ENCODE results near the gene UBAP1L. TPM values are rescaled to one million over a fixed set of nuclear protein-coding genes. Genes with fewer than 3 reads are reported as not detected.

Gene UBAP1L
- polyA plus RNA-seq, 1 donor (not counting 4 experiments of a cell fraction or from before 2014, with no cell fraction given) = 0.55 TPM

DNA sequence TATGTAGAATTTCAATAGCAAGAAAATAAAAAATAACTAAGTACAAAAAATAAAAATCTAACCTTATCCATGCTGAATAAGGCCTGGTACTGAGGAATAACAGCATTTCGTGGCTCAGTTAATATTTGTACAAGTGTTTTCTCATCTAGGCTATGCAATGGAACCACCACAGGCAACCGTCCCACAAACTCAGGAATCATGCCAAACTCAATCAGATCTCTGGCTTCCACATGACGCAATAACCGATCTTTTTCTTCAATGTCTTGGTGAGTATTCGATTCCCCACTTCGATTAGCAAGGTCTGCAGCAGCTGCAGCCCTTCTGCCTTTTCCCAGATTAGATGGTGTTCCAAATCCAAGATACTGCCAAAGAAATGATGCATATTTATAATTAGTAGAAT, 39.7 kb upstream of the UBAP1L start:
- dilution Hi-C loops (cut with MboI; ENCODE audit: extremely low pct_ligation_motif_present, low sequenced_read_pairs) = no loop called here
- no peak for DNase-seq (ENCODE audit: low read depth, low spot score)
- Histone ChIP-seq H3K27me3 (ENCODE audit: control insufficient read depth, extremely low read depth, insufficient read depth, low read length) (no peaks in the 10 kb centered on the region), H2AFZ (ENCODE audit: control insufficient read depth, low read length) (no peak overlapping the region), H3K27ac (ENCODE audit: control insufficient read depth, insufficient read depth, low read length) (no peak overlapping the region), H3K4me3 (ENCODE audit: control insufficient read depth in 2 of 3, extremely low read depth in 1 of 3, insufficient read depth in 2 of 3, low read depth in 1 of 3, low read length in 3 of 3) (no peak overlapping the region), H3K79me2 (ENCODE audit: control insufficient read depth, insufficient read depth, low read length) (no peaks in the 10 kb centered on the region), H3K9me3 (ENCODE audit: control insufficient read depth, low read depth, low read length) (no peaks in the 10 kb centered on the region), H3K9me1 (ENCODE audit: control insufficient read depth, extremely low read depth, insufficient read depth, low read length) (no peaks in the 10 kb centered on the region), H3K4me1 (ENCODE audit: control insufficient read depth, extremely low read depth, insufficient read depth, low read length) (no peaks in the 10 kb centered on the region), H3K36me3 (ENCODE audit: control insufficient read depth in 2 of 2, extremely low read depth in 1 of 2, insufficient read depth in 2 of 2, low read length in 2 of 2) (peaks cover 12 to 18% of the 10 kb centered on the region in 2 experiments), H3K9ac (ENCODE audit: control insufficient read depth, extremely low read depth, insufficient read depth, low read length) (no peak overlapping the region), H3K4me2 (ENCODE audit: control insufficient read depth, extremely low read depth, insufficient read depth, low read depth, low read length) (no peak overlapping the region), H4K20me1 (ENCODE audit: control insufficient read depth, extremely low read depth, insufficient read depth, low read length) (no peaks in the 10 kb centered on the region)
- TF ChIP-seq EZH2 (IDR thresholded peaks at IDR 0.05; ENCODE audit: low read length) = no peak
- TF ChIP-seq CTCF (optimal IDR thresholded peaks at IDR 0.05 in 1 of 3, IDR thresholded peaks at IDR 0.05 in 1 of 3, conservative IDR thresholded peaks at IDR 0.05 in 1 of 3; ENCODE audit: extremely low read depth in 1 of 3, insufficient read depth in 2 of 3, low read length in 3 of 3) = no peak
- no peak for FAIRE-seq

DNA sequence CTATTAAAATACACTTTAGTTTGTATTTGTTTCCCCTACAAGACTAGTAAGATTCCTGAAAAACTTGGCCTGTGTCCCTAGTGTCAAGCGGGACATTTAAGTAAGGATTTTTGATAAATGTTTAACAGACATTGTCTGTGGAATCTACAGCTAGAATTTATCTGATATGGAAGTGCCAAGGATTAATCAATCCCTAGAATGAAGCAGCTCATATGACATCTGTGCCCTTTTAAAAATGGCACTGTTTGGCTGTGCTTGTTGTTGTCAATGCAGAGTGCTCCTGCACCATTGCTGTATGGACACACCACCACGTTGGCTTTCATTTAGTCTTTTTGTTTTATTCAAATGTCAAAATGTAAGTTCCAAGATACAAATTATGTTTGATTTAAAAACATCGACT, 32.9 kb upstream of the UBAP1L start:
- Histone ChIP-seq H3K9me3 (ENCODE audit: control insufficient read depth, low read depth, low read length) (no peaks in the 10 kb centered on the region), H3K27ac (ENCODE audit: control insufficient read depth, insufficient read depth, low read length) (no peak overlapping the region), H2AFZ (ENCODE audit: control insufficient read depth, low read length) (no peak overlapping the region), H3K4me1 (ENCODE audit: control insufficient read depth, extremely low read depth, insufficient read depth, low read length) (no peaks in the 10 kb centered on the region), H3K4me2 (ENCODE audit: control insufficient read depth, extremely low read depth, insufficient read depth, low read depth, low read length) (no peak overlapping the region), H3K36me3 (ENCODE audit: control insufficient read depth in 2 of 2, extremely low read depth in 1 of 2, insufficient read depth in 2 of 2, low read length in 2 of 2) (peaks cover 0 to 3% of the 10 kb centered on the region in 2 experiments), H3K79me2 (ENCODE audit: control insufficient read depth, insufficient read depth, low read length) (no peaks in the 10 kb centered on the region), H3K27me3 (ENCODE audit: control insufficient read depth, extremely low read depth, insufficient read depth, low read length) (no peaks in the 10 kb centered on the region), H4K20me1 (ENCODE audit: control insufficient read depth, extremely low read depth, insufficient read depth, low read length) (no peaks in the 10 kb centered on the region), H3K4me3 (ENCODE audit: control insufficient read depth in 2 of 3, extremely low read depth in 1 of 3, insufficient read depth in 2 of 3, low read depth in 1 of 3, low read length in 3 of 3) (no peak overlapping the region), H3K9ac (ENCODE audit: control insufficient read depth, extremely low read depth, insufficient read depth, low read length) (no peak overlapping the region), H3K9me1 (ENCODE audit: control insufficient read depth, extremely low read depth, insufficient read depth, low read length) (no peaks in the 10 kb centered on the region)
- dilution Hi-C loops (cut with MboI; ENCODE audit: extremely low pct_ligation_motif_present, low sequenced_read_pairs) = no loop called here
- TF ChIP-seq EZH2 (IDR thresholded peaks at IDR 0.05; ENCODE audit: low read length) = no peak
- TF ChIP-seq CTCF (optimal IDR thresholded peaks at IDR 0.05 in 1 of 3, IDR thresholded peaks at IDR 0.05 in 1 of 3, conservative IDR thresholded peaks at IDR 0.05 in 1 of 3; ENCODE audit: extremely low read depth in 1 of 3, insufficient read depth in 2 of 3, low read length in 3 of 3) = no peak
- DNase-seq (ENCODE audit: low read depth, low spot score) (no peak), FAIRE-seq (no peak)

All from keratinocyte (primary cell).